ENCODE measurements around the gene CKS2.

The CKS2 gene

GRCh38 chr9:89330513-89330912, 19.5 kb downstream of the CKS2 start:
- ATAC-seq: no peak; the same call in 2 of the 3 replicates

GRCh38 chr9:89339807-89340206, 28.8 kb downstream of the CKS2 start:
- TF ChIP-seq OSR1 (CRISPR knock-in tag; IDR thresholded peaks at IDR 0.05) (no peak), GLIS3 (CRISPR knock-in tag; IDR thresholded peaks at IDR 0.05) (no peak), CSDC2 (CRISPR knock-in tag; IDR thresholded peaks at IDR 0.05) (no peak), CREB5 (CRISPR knock-in tag; IDR thresholded peaks at IDR 0.05; ENCODE audit: low read depth) (no peak), TSHZ2 (CRISPR knock-in tag; IDR thresholded peaks at IDR 0.05) (no peak), ESRRG (CRISPR knock-in tag; IDR thresholded peaks at IDR 0.05) (no peak), ISL1 (CRISPR knock-in tag; IDR thresholded peaks at IDR 0.05) (no peak), ZNF565 (CRISPR knock-in tag; conservative IDR thresholded peaks at IDR 0.05; ENCODE audit: low read depth) (no peak), PPARA (CRISPR knock-in tag; IDR thresholded peaks at IDR 0.05; ENCODE audit: borderline replicate concordance) (no peak), SNAI2 (CRISPR knock-in tag; IDR thresholded peaks at IDR 0.05) (no peak), BACH2 (CRISPR knock-in tag; IDR thresholded peaks at IDR 0.05; ENCODE audit: borderline replicate concordance) (no peak), CSRNP3 (CRISPR knock-in tag; IDR thresholded peaks at IDR 0.05) (no peak), ZFP30 (CRISPR knock-in tag; IDR thresholded peaks at IDR 0.05) (no peak), ZNF8 (CRISPR knock-in tag; IDR thresholded peaks at IDR 0.05) (no peak), RARB (CRISPR knock-in tag; IDR thresholded peaks at IDR 0.05) (no peak)
- no peak for ATAC-seq

More at GRCh38 chr9:89330513-89330912, 19.5 kb downstream of the CKS2 start:
- TF ChIP-seq CSDC2 (CRISPR knock-in tag; IDR thresholded peaks at IDR 0.05): no peak
- TF ChIP-seq TCF4 (CRISPR knock-in tag; IDR thresholded peaks at IDR 0.05; ENCODE audit: borderline replicate concordance): 0 out of 2 replicates have a peak, but pooled peaks have one; percentile 12

- TF ChIP-seq SNAI2 (CRISPR knock-in tag; IDR thresholded peaks at IDR 0.05) (no peak), ZNF565 (CRISPR knock-in tag; conservative IDR thresholded peaks at IDR 0.05; ENCODE audit: low read depth) (no peak), ZC3H10 (CRISPR knock-in tag; IDR thresholded peaks at IDR 0.05) (no peak), RARB (CRISPR knock-in tag; IDR thresholded peaks at IDR 0.05) (no peak), ZNF70 (CRISPR knock-in tag; IDR thresholded peaks at IDR 0.05) (no peak), PPARA (CRISPR knock-in tag; IDR thresholded peaks at IDR 0.05; ENCODE audit: borderline replicate concordance) (no peak), ISL1 (CRISPR knock-in tag; IDR thresholded peaks at IDR 0.05) (no peak), TSHZ2 (CRISPR knock-in tag; IDR thresholded peaks at IDR 0.05) (no peak), CREB5 (CRISPR knock-in tag; IDR thresholded peaks at IDR 0.05; ENCODE audit: low read depth) (no peak), ESRRG (CRISPR knock-in tag; IDR thresholded peaks at IDR 0.05) (no peak), POU6F1 (CRISPR knock-in tag; IDR thresholded peaks at IDR 0.05; ENCODE audit: borderline replicate concordance, low read depth) (no peak), PATZ1 (CRISPR knock-in tag; IDR thresholded peaks at IDR 0.05; ENCODE audit: borderline replicate concordance) (no peak), OSR1 (CRISPR knock-in tag; IDR thresholded peaks at IDR 0.05) (no peak), ZFP3 (CRISPR knock-in tag; IDR thresholded peaks at IDR 0.05) (no peak), BACH2 (CRISPR knock-in tag; IDR thresholded peaks at IDR 0.05; ENCODE audit: borderline replicate concordance) (no peak)
- ATAC-seq: no peak
Observed at GRCh38 chr9:89340332-89340731, 29.3 kb downstream of the CKS2 start.

All from SK-N-SH treated with all-trans-retinoic acid at 6 μM for 48 hours (cell line).